ENCODE results near the gene HIF1A.

- no peak for TF ChIP-seq FOXA1 (IDR thresholded peaks at IDR 0.05)
- no peak for TF ChIP-seq BHLHE40 (IDR thresholded peaks at IDR 0.05; ENCODE audit: borderline replicate concordance)
- no peak for TF ChIP-seq ELF4 (IDR thresholded peaks at IDR 0.05)
- TF ChIP-seq PKNOX1 (IDR thresholded peaks at IDR 0.05), result no peak
- TF ChIP-seq FOXM1 (IDR thresholded peaks at IDR 0.05; ENCODE audit: borderline replicate concordance), result no peak
- TF ChIP-seq TARDBP (IDR thresholded peaks at IDR 0.05), result no peak
- TF ChIP-seq SP1 (IDR thresholded peaks at IDR 0.05), result no peak
- no peak for TF ChIP-seq HDGF (IDR thresholded peaks at IDR 0.05; ENCODE audit: borderline replicate concordance)
Observed at GRCh38 chr14:61696753-61697318, 1.5 kb downstream of the HIF1A start.

All from HEK293T (cell line).